GOT3 (cell line): ENCODE results near the gene SLC10A7.
"Not testable (repeated sequence)": the region's sequence is repeated elsewhere in the genome, so short reads cannot be mapped to it uniquely, and the experiment has no call there.

Source experiments
- DNase-seq: peaks from one replicate; lab custom pipeline; 2025; ENCODE audit warnings: mixed read lengths; lab: John Stamatoyannopoulos, UW

Gene SLC10A7

DNA sequence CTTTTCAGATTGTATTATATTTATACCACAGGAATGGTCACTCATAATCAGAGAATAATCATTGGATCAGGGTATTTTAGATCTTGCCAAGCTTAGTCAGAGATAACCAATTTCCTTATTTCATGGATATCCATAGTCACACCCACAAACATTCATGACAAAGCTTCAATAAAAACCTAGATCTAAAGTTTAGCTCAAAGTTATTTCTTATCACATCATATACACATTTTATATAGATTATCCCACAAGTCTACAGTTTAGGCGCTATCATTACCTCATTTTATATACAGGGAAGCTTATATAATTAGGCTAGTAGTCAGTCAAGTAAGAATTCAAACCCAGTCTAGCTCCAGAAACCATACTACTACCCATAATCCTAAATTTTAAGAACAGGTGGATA is 82.3 kb downstream of the SLC10A7 start:
- no peak for DNase-seq

DNA sequence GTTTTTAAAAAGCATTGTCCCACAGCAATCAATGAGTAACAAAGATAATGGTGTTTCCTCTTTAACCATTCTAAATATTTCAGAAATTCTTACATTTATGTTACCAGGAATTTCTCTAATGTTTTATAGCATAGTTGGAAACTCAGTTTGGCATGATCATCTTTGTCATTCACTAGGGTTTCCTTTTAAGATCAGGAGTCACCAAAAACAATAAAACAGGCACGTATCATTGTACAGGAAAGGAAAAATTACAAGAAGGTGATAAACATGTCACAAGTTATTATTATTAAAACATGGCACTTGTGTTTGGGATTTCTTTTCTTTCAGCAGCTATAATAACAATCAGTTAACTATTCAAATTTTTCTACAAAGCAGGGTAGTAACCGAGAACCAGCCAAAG is 84.0 kb downstream of the SLC10A7 start:
- no peak for DNase-seq

DNA sequence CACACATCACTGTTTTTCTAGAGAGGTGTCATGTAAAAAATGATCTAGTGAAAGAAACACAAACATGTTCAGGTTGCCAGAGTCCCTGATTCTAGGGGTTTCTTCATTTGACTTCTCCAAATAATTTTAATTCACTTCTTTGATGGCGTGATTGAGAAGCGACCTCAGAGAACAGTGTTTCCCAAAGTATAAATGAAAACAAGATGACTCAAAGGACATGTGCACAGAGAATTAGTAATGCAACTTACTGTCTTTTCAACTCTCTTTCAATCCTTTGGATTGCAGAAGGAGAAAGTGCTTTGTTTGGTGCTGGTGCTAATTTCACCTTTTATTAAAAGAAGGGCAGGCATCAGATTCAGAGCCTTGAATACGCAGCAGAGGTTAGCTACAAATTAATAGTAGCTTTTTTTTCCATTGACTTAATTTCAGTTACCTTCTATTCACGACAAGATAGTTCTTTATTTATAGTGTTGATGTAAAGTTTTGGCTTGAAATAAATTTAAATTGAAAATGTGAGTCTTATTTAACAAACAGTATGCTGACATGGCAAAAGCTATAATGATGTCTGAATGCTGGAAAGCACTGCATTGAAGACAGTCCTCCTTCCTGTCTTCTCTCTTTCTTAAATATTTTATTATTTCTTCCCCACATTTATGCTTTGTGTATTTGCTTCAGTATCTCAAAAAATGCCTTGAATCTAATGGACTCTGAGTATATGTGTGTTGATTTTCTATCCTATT is 85.1 kb downstream of the SLC10A7 start:
- DNase-seq: no peak

DNA sequence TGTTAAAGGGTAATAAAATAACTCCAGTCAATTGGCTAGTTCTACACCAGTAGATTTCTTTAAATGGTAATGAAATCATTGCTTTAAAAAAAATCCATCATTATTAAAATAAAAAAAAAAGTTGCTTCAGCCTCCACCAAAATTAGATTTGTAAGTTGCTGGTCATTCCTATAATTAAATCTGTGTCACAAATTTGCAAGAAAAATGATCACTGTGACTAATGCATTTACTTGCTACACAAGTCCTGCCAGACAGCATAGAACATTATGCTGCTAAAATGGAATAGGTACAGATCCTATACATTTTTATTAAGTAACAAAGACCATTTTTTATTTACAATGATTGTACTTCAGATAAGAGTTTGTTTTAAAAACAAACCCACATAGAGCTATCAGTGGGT is 85.8 kb downstream of the SLC10A7 start:
- DNase-seq: no peak

DNA sequence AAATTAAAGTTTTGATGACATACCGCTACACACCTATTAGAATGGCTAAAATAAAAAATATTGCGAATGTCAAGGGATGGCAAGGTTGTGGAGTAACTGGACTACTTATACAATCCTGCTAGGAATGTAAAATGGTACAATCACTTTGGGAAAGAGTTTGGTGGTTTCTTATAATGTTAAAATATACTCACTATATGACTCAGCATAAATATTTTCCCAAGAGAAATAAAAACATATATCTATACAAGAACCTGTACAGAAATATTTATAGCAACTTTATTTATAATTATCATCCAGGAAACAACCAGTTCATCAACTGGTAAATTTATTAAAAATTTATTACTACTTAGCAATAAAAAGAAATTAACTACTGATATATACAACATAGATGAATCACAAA is 89.7 kb downstream of the SLC10A7 start:
- no peak for DNase-seq

DNA sequence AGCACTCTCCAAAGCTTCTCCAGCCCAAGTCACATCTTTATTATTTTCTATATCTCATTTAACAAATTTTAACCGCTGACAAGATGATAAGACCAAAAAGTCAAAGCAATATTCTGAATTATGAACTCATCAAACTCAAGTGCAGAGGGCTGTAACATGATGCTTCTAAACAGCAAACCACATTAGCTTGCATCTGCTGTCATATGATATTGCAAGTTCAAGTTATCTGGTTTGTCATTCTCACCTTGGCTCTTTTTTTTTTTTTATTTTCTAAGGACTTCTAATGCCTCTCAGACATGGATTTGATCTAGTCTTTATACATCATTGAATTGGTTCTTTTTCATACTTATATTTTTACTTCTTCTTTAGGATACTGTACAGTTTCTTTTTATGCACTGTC is 93.4 kb downstream of the SLC10A7 start:
- no peak for DNase-seq

DNA sequence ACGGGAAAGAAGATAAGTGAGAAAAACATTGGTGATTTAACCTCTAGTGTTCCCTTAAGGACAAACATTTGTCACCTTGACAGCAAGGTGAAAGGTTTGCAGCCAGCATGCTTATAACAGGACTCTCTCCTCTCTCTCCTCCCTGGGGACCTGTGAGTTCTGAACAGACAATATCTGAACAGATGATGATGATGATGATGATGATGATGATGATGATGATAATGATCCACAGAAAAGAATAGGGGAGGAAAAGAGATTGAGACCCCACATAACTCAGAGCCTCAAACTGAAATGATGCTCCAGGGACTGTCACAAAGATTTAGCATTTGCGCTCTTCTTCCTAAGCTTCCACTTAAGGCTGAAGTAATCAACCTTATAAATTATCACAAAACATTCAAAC is 103.9 kb downstream of the SLC10A7 start:
- DNase-seq: no peak

DNA sequence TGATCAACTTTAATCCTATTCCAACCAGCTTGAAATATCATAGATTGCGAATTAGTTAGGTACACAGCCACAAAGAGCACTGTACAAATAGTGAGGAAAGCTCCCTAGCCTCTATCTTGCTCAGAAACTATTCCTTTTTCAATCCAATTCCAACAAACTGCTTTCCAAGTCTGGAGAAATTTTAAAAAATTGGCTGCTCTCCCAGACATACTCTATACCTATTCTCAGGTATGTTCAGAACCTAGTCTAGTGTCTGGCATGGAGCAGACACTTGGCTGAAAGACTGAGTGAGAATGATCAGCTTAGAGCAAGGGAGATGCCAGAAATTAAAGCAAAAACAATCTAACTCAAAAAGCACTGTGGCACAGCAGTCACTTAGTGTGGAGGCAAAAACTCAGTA is 105.9 kb downstream of the SLC10A7 start:
- DNase-seq: no peak

DNA sequence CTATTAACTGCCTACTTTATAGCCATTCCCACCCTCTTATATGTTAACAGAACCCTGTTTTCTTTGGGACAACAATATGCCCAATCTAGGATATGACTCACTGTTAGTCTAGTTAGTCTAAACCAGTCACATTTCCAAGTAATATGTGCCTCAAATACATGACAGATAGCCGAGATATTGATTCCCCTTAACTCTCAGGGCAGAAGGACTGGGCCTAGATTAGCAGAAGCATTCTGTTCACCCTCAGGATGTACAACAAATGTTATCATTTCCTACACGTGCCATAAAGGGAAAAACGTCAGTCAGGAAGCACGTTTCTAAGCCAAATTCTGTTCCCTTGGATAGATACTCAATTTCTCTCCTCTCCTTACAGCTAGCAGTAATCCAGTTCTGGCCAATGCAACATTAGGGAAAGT is 114.1 kb downstream of the SLC10A7 start:
- DNase-seq: no peak

DNA sequence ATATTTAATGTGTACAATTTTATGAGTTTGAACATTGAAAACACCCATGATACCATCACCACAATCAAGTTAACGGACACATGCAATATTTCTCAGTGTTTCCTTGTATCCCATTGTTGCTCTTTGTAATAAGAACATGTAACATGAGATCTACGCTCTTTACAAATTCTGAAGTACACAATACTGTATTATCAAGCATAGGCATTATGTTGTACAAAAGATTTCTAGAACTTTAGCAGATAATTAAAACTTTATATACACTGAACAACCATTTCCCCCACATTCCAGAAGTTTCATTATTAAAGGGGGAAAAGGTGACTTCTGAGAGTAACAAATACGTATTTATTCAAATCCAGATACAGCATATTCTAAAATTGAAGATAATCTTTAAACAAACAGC is 114.5 kb downstream of the SLC10A7 start:
- no peak for DNase-seq

DNA sequence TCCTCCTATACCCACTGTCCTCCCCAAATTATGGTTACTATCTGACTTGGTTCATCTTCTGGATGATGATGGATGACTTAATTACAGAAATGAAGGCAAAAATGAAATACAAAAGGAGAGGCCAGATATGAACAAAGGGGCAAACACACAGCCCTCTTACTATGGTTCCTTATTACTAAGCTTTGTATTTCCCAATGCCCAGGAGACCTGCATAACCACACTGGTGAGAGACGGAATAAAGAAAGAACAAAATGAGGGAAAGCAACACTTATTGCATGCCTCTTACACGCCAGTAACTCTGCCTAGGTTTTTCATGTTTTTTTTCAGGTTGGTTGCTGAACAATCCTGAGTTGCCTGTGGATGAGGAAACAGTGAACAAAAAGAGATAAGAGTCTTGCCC is 120.5 kb downstream of the SLC10A7 start:
- no peak for DNase-seq

DNA sequence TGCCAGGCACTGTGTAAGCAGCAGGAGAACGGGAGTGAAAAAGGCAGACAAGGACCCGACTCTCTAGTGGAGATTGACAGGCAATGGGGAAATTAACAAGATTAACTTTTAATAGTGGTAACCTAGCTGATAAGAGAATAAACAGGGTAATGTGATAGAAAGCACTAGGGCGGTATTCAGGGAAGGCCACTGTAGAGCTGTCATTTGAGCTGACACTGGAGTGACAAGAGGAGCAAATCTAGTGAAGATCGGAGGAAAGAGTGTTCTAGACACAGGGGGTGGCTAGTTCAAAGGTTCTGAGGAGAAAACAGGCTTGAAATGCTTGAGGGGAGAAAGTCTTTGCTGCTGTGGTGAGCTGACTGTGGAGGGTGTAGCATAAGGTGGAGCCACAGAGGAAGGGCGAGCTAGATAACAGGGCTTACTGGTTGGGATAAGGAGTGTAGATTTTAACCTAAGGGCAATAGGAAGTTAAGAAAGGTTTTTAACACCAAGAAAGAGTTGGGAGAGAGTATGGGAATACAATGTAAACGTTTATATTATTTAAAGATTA is 122.8 kb downstream of the SLC10A7 start:
- no peak for DNase-seq

DNA sequence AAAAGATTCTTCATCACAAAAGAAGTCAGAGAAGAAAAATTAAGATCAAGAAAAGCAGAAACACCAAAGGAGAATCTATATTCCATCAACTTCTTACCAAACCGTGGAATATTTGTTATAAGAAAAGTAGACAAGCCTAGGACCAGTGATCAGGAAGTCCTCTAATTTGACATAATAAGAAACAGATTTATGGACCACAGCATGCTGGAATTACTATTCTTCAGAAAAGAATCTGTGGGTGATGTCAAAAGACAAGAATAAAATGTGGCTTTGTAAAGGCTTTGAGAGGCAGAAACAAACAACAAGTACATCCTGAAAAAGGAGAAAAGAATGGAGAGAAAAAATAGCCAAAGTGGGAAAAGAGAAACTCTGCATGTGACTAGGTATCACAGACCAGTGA is 123.3 kb downstream of the SLC10A7 start:
- DNase-seq: no peak

DNA sequence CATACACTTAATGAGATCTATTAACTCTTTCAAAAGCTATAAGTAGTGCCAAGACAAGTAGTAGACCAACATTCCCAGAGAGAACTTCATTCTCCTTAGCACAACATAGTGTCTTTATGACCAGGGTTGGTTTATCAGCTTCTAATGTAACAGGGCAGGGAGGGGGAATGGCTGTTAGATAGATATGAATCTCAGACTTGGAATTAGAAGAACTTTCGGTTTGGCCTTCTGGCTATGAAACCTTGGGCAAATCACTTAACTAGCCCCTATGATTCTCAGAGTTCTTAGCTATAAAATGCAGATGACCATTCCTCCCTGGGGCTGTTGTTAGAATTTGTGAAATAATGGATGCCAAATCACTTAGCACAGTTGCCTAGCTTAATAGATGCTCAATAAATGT is 132.2 kb downstream of the SLC10A7 start:
- no peak for DNase-seq

DNA sequence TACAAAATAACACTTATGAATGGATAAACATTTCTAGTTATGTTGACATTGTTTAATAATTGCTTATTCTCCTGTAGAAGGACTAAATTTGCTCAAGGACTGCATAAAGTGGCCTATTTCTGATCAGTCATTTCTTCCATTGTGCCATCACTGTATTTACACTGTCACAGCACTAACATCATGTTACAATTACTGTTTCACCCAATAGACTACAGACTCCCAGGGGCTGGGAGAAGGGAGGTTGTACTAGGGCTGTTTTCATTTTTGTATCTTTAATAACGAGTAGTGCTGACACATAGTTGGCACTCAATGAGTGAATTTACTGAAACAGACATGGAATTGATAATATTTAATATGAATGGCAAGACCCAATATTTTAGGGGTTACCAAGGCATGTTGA is 139.5 kb downstream of the SLC10A7 start:
- no peak for DNase-seq

DNA sequence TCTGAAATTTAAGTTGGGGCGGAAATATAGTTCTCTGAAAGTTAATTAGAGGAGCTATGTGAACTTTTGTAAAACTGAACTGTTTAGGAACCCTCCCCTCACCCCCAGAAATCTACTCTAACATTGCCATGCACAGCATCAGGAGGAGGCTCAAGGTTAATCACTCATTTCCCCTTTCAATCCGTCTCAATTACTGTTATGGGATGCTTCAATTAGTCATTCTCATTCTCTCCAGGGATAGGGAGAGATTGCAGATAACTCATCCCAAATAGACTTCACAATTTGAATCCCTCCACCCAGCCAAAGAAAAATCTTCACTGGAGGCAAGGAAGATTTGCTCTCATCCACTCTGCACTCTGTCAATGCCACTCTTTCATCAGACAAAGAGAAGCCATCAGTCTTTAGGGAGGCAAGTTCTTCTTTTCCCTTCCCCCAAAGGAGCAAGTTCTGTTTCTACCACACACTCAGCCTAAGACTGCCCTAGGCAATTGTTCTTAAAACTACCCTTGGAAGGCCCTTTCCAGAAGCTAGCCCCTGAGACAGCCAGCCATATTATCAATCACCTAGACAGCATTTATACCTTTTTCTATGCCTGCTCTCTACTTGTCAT is 140.4 kb downstream of the SLC10A7 start:
- no peak for DNase-seq

DNA sequence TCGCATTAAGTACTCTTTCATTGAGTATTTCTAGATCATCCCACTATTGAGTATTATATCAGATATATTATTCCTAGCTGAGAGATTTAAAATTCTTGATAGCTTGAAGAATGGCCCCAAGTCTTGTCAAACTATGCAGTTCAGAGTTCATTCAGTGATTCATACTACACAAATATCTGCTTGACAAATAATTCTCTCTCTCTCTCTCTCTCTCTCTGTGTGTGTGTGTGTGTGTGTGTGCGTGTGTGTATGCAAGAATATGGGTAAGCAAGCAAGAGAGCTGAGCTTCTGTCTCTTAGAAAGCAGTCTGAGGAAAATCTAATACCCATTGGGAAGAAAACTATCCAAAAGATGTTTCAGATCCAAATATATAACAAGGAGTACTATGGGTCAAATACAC is 142.0 kb downstream of the SLC10A7 start:
- DNase-seq: no peak

DNA sequence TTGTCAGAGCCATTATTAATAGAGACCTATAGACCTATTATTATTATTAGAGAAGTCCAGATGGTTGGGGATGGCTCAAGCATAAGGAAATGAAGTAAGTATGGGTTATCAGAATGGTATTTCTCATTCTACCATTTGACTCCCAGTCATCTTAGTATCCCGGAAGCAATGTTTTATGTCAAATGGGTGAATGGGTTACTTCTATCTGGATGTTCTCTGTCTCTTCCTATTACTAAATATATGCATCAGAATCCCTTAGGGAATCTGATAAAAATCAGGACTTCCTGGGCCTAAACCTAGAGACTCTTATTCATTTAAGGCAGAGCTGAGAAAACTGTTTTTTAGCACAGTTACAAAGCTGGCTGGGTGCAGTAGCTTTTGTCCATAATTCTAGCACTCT is 149.9 kb downstream of the SLC10A7 start:
- DNase-seq: no peak

DNA sequence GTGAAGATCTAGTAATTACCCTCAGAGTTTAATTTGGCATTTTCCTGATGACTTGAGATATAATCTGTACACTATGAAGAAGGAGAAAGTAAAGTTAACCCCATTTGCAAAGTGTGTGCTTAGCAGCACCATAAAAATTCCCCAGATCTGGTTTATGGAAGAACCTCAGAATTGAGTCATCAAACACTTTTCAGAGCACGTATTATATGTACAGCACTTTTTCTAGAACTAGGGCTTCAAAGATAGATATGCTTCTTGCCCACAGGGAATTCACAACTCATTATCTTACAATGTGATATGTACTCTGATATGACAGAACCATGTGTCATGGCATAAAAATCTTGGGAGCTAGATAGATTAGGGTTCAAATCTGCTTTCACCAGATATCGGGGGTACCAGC is 150.9 kb downstream of the SLC10A7 start:
- no peak for DNase-seq

DNA sequence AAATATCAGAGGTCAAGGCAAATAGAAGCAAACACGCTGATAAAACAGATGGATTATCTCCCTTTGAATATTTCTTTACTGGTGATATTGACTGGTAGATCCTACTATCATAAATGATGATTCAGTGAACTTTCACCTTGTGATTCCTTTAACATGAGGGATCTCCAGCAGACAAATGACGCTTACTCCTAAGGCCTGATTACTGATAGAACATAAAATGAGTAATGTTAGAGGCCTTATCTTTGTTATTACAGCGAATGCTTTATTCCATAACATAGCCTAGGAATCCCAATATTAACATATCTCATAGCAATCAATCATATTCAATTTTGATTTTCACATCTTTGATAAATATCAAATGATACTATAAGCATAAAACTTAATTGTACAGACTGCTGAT is 152.3 kb downstream of the SLC10A7 start:
- no peak for DNase-seq

DNA sequence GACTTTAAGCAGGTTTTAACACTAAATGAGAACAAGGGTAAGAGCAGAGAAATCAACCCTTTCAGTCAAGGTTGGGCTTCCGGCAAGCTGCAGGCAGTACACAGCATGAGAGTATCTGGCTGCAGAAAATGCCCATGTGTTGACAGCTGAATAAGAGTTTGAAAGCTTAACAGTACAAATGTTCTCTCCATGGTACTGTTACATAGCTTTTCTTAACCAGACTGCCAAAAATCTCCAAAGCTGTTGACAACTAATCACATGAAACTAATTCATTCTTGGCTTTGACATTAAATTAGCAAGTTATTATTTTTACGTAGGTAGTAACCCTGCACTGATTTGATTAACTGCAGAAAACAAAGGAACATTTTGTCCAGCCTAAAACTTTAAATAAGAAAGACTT is 153.5 kb downstream of the SLC10A7 start:
- no peak for DNase-seq

DNA sequence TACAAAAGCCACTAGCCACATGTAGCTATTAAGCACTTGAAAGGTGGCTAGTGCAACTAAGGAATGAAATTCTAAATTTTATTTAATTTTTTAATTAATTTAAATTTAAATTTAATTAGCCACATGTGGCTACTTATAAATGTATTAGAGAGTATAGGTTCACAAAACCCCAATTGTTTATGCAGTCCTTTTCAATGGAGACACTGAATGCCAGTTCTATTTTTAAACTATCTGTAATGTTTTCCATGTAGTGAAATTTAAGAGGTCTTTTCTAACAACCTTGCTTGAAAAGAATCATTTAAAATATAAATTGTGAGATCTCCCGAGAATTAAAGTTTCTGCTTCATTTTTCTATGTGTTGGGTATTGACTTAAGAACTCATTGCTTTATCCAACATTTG is 154.4 kb downstream of the SLC10A7 start:
- DNase-seq: no peak

DNA sequence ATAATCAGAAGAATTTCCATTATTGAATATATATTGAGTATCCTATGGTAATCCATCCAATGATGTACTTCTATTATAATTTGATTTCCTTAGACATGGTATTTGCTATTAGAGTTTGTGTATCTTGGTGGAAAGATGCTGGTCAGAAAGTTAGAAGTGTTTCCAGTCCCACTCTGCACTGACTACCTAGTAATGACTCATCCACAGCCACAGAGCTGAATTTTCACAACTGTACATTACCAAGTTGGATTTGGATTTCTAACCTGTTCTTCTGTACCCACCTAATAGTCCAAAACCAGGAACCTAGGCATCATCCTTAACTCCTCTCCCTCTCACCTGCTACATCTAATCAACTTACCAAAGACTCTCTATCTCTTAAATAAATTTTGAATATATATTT is 162.0 kb downstream of the SLC10A7 start:
- DNase-seq: no peak

DNA sequence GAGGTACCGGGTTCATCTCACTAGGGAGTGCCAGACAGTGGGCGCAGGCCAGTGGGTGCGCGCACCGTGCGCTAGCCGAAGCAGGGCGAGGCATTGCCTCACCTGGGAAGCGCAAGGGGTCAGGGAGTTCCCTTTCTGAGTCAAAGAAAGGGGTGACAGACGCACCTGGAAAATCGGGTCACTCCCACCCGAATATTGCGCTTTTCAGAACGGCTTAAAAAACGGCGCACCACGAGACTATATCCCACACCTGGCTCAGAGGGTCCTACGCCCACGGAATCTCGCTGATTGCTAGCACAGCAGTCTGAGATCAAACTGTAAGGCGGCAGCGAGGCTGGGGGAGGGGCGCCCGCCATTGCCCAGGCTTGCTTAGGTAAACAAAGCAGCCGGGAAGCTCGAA is 171.6 kb downstream of the SLC10A7 start:
- not testable (repeated sequence) for DNase-seq
